Stomach (tissue), 9 donors: ENCODE results near the gene ADCY7. TPM values are rescaled to one million over a fixed set of nuclear protein-coding genes. Genes with fewer than 3 reads are reported as not detected.

Experiments used
- DNase-seq, 2 donors: peaks; one replicate each; pipeline versions ENCODE4 v3.0.0 to v3.0.0-alpha.2; 2013 to 2019
- H3K27ac ChIP-seq, 5 donors: fragments of 200-600 bp in 4 of 5; sonication (generic) in 4 of 5; one replicate each; pipeline ENCODE4 v1.5.1; 2013 to 2019; ENCODE audit warnings: mild to moderate bottlenecking in 1 of 5, moderate library complexity in 1 of 5
- H3K27me3 ChIP-seq, 3 donors: fragments of 200-600 bp; sonication (generic); one replicate each; pipeline ENCODE4 v1.5.1; 2017 to 2019; ENCODE audit warnings: mixed run types in 1 of 3
- H3K36me3 ChIP-seq, 4 donors: fragments of 200-600 bp; sonication (generic); 1 replicate in 3 of 4; 2 replicates in 1 of 4; pipeline ENCODE4 v1.5.1; 2016 to 2019
- H3K4me1 ChIP-seq, 4 donors: fragments of 200-600 bp; sonication (generic); one replicate each; pipeline ENCODE4 v1.5.1; 2016 to 2019
- H3K4me3 ChIP-seq, 4 donors: fragments of 200-600 bp; sonication (generic) in 3 of 4; one replicate each; pipeline ENCODE4 v1.5.1; 2016 to 2019; ENCODE audit warnings: mild to moderate bottlenecking in 1 of 4
- H3K9me3 ChIP-seq, 4 donors: fragments of 200-600 bp; sonication (generic); one replicate each; pipeline ENCODE4 v1.5.1; 2016 to 2019
- EP300 ChIP-seq: sonication (generic); formaldehyde crosslinking; IDR thresholded peaks from one replicate; pipeline ENCODE4 v1.6.1; 2017; ENCODE audit warnings: antibody characterized with exemption
- POLR2A ChIP-seq, 4 donors: fragments of 450-650 bp; IDR thresholded peaks; one replicate each; pipeline ENCODE4 v1.6.1; 2016; ENCODE audit warnings: antibody characterized with exemption in 4 of 4, control low read depth in 2 of 4, mild to moderate bottlenecking in 1 of 4, moderate library complexity in 1 of 4
- POLR2AphosphoS5 ChIP-seq, 3 donors: sonication (generic); formaldehyde crosslinking; IDR thresholded peaks; one replicate each; pipeline ENCODE4 v1.6.1; 2016; ENCODE audit warnings: antibody characterized with exemption in 3 of 3
- WGBS, 5 donors: extraction: QIAGEN DNeasy Blood & Tissue Kit in 3 of 5; methylation state at CpG; one replicate each; pipeline versions ENCODE4 v1.1.5 to v1.1.7; 2013 to 2018; 5-methylcytosine and 5-hydroxymethylcytosine counted together
- intact Hi-C: fragments of 100-400 bp; cut with DNase I; formaldehyde crosslinking; loops from one replicate; pipeline ENCODE4 v1.15.1; 2023; ENCODE audit warnings: low total_unique reads
- polyA plus RNA-seq, 3 donors: library from polyadenylated mRNA; stranded (reverse); fragments of 200-250 nt; gene quantifications; one replicate each; pipeline ENCODE4 v1.2.3, GENCODE V29; 2013
- total RNA-seq, 5 donors: library from RNA; depleted of rRNA; stranded (reverse); fragments of >200 nt; gene quantifications; one replicate each; pipeline versions ENCODE4 v1.1.0 to v1.2.3, GENCODE V29; 2014 to 2016
- TF ChIP-seq, protein P1 (sequence below), 7 experiments: fragments of 450-650 bp in 4 of 7; fragments of 200-600 bp in 3 of 7; sonication (generic) in 3 of 7; IDR thresholded peaks; one replicate each; pipeline ENCODE4 v1.5.1; 2016 to 2019; ENCODE audit warnings: antibody characterized with exemption in 7 of 7, control low read depth in 2 of 7, mild to moderate bottlenecking in 1 of 7
- donor health status: healthy with polysubstance abuse.
- donor health status: Bipolar disorder and iron deficiency.
- donor health status: healthy.

The ADCY7 gene
- total and polyA plus RNA-seq, 8 donors = 0.76 to 216 (median 16.5) TPM

DNA sequence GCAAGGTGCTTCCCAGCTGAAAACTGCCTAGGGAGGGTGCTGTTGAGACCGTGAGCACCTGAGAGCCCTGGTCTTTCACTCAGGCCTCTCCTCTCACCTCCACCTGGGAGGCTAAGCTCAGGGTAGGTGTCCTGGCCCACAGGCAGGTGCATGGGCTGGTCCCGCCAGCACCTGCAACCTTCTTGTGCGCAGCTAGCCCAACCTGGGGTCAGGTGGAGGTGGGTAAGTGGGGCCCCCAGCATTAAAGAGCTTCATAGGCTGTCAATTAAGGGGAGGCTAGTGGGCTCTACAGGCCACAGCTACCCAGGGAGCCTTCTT, 8.7 kb downstream of the ADCY7 start:
- 84 to 100% (median 88%) methylated on average over 3 of the region's 3 CpGs for WGBS, 5 donors
- no peaks in the 10 kb centered on the region for H3K27me3 ChIP-seq
- no peaks in the 10 kb centered on the region for H3K36me3 ChIP-seq
- no peaks in the 10 kb centered on the region for H3K9me3 ChIP-seq
- H3K4me1 ChIP-seq = peaks cover 0 to 69% (median 5%) of the 10 kb centered on the region in 4 donors
- intact Hi-C loops = no loop called here
- H3K27ac ChIP-seq = peak overlapping the region in 4 of 5 donors; percentile 72 to 84 (median 78)
- peak in 1 of 2 donors; percentile 2 for DNase-seq
- H3K4me3 ChIP-seq = peak overlapping the region; percentile 18 to 35 (median 34)
- TF ChIP-seq POLR2A (IDR thresholded peaks at IDR 0.05) (no peak), EP300 (no peak), POLR2AphosphoS5 (IDR thresholded peaks at IDR 0.05) (no peak)
- TF ChIP-seq, protein P1, sequence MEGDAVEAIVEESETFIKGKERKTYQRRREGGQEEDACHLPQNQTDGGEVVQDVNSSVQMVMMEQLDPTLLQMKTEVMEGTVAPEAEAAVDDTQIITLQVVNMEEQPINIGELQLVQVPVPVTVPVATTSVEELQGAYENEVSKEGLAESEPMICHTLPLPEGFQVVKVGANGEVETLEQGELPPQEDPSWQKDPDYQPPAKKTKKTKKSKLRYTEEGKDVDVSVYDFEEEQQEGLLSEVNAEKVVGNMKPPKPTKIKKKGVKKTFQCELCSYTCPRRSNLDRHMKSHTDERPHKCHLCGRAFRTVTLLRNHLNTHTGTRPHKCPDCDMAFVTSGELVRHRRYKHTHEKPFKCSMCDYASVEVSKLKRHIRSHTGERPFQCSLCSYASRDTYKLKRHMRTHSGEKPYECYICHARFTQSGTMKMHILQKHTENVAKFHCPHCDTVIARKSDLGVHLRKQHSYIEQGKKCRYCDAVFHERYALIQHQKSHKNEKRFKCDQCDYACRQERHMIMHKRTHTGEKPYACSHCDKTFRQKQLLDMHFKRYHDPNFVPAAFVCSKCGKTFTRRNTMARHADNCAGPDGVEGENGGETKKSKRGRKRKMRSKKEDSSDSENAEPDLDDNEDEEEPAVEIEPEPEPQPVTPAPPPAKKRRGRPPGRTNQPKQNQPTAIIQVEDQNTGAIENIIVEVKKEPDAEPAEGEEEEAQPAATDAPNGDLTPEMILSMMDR (IDR thresholded peaks at IDR 0.05) = no peak

DNA sequence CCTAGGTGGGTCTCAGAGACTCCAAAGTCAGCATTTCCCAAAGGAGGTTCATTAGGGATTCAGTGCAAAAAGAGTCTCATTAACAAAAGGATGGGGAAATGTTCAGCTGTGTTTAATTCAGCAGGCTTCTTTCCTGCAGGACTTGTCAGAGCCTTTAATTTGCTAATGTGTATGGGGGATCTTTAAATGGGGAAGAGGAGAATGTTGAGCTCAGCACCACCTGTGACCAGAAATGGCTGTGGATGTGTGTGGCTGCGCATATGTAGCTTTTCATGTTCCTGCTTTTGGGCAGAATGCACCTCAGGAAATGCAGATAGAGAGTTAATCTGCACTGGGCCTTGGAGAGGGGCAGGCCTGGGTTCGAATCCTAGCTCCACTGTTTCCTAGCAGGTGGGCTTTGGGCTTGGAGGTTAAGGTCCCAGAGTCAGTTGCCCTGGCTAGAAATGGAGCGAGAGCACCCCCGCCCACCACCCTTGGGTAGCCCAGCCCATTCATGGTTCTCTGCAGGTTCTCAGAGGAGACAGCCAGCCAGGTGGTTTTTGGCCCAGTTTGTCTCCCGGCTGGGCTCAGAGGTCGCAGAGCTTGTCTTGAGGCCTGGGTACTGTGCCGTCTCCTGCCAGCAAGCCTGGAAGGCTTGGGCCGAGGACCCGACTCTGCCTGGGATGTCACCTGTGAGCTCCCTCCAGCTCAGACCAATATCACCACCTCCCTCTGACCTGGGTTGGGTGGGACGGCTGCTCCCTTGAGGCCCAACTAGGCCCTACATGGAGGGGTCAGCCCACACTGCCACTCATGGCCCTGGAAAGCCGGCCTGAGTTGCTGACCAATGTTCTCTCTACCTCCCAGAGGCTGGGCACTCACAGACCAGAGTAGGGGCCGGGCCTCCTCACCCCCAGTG, 9.3 kb downstream of the ADCY7 start:
- 56 to 84% (median 83%) methylated on average over 6 to 12 of the region's 12 CpGs for WGBS, 5 donors
- peak overlapping the region in 2 of 4 donors; percentile 34 for H3K4me3 ChIP-seq
- no peak for TF ChIP-seq POLR2AphosphoS5 (IDR thresholded peaks at IDR 0.05)
- TF ChIP-seq EP300 = no peak
- TF ChIP-seq, protein P1 (IDR thresholded peaks at IDR 0.05) = no peak
- TF ChIP-seq POLR2A (IDR thresholded peaks at IDR 0.05) = no peak

DNA sequence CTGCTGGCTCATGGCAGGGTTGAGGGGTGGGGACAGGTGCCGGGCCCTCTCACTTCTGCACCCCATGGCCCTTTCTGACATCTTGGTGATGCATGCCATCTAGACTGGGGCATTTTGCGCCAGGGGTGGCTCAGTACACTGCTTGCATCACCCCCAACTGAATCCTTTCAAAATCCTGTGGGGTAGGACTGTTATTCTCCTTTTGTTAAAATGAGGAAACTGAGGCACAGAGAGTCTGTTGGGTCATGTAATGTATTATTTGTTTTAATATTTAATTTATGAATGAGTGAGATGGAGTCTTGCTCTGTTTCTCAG, 9.9 kb downstream of the ADCY7 start:
- TF ChIP-seq POLR2A (IDR thresholded peaks at IDR 0.05) (no peak), POLR2AphosphoS5 (IDR thresholded peaks at IDR 0.05) (no peak), EP300 (no peak)
- TF ChIP-seq, protein P1 (IDR thresholded peaks at IDR 0.05) = no peak
- Histone ChIP-seq H3K4me1 (peaks cover 0 to 73% (median 9%) of the 10 kb centered on the region in 4 donors), H3K27me3 (no peaks in the 10 kb centered on the region), H3K36me3 (no peaks in the 10 kb centered on the region), H3K9me3 (no peaks in the 10 kb centered on the region), H3K4me3 (no peak overlapping the region), H3K27ac (peak overlapping the region in 1 of 5 donors; percentile 35)
- intact Hi-C loops = no loop called here
- WGBS, 5 donors = 88 to 100% (median 91%) methylated on average over 2 of the region's 2 CpGs
- no peak for DNase-seq

More for the DNA sequence above, 9.3 kb downstream of the ADCY7 start:
- H3K27me3 ChIP-seq = no peaks in the 10 kb centered on the region
- no peak for DNase-seq
- no peaks in the 10 kb centered on the region for H3K9me3 ChIP-seq
- intact Hi-C loops = no loop called here
- no peaks in the 10 kb centered on the region for H3K36me3 ChIP-seq
- peak overlapping the region in 3 of 5 donors; percentile 72 to 84 (median 83) for H3K27ac ChIP-seq
- H3K4me1 ChIP-seq = peaks cover 0 to 73% (median 6%) of the 10 kb centered on the region in 4 donors

DNA sequence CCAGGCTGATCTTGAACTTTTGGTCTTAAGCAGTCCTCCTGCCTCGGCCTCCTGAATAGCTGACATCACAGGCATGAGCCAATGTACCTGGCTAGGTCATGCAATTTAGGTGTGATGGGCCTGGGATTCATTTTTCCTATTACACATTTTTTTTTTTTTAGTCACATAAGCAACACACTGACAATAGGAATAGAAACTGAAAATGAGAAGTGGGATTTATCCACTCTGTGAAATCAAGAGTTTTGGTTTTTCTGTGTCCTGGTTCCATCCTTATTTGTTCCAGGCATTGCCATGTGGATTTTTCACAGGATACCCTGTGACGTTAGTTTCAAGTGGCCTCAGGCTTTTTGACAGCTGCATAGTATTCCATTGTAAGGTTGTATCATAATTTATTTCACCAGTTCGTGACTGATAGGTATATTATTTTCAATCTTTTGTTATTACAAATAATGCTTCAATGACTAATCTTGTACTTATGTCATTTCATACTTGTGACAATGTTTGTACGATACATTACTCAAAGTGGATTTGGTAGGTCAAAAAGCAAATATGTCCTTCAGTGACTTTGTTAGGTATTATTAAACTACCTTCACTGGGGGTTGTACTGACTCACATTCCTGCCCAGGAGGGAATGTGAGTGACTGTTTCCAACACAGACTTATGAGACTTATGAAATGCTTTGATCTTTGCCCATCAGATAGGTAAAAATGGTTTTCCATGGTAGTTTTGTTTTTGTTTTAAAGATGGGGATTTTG, 10.6 kb downstream of the ADCY7 start:
- Histone ChIP-seq H3K9me3 (no peaks in the 10 kb centered on the region), H3K27me3 (no peaks in the 10 kb centered on the region), H3K36me3 (no peaks in the 10 kb centered on the region), H3K4me1 (peaks cover 0 to 73% (median 12%) of the 10 kb centered on the region in 4 donors), H3K27ac (no peak overlapping the region), H3K4me3 (no peak overlapping the region)
- TF ChIP-seq POLR2AphosphoS5 (IDR thresholded peaks at IDR 0.05) = no peak
- no peak for TF ChIP-seq POLR2A (IDR thresholded peaks at IDR 0.05)
- TF ChIP-seq EP300 = no peak
- TF ChIP-seq, protein P1 (IDR thresholded peaks at IDR 0.05) = no peak
- WGBS, 5 donors = 77 to 89% (median 80%) methylated on average over 4 of the region's 4 CpGs
- peak in 1 of 2 donors; percentile 2 for DNase-seq
- intact Hi-C loops = no loop called here
